GM12865 (cell line): ENCODE results near the gene NODAL.

Source experiments
- DNase-seq: peaks from one replicate; pipeline ENCODE4 v3.0.0; 2010; ENCODE audit warnings: low read depth
- H3K4me3 ChIP-seq: 2 replicates; pipeline ENCODE4 v1.5.1; 2011; ENCODE audit warnings: mild to moderate bottlenecking, low read depth, low read length, control low read depth
- CTCF ChIP-seq: IDR thresholded peaks from 2 replicates; pipeline ENCODE4 v1.5.1; 2011; ENCODE audit warnings: low read length, control low read depth, low read depth, inconsistent platforms; ENCODE audit not compliant: insufficient read depth; ENCODE audit errors: missing control alignments

Gene NODAL

GRCh38 chr10:70412356-70412755 lies 29.1 kb downstream of the NODAL start:
- no peak for TF ChIP-seq CTCF
- DNase-seq: no peak
- H3K4me3 ChIP-seq: no peak overlapping the region

- no peak for DNase-seq
- H3K4me3 ChIP-seq: no peak overlapping the region
- no peak for TF ChIP-seq CTCF
Observed at GRCh38 chr10:70410608-70411007, 30.9 kb downstream of the NODAL start.

GRCh38 chr10:70409772-70410171 lies 31.7 kb downstream of the NODAL start:
- no peak for TF ChIP-seq CTCF
- no peak for DNase-seq
- H3K4me3 ChIP-seq: no peak overlapping the region

GRCh38 chr10:70405037-70405824 lies 36.2 kb downstream of the NODAL start:
- peak; percentile 74 for DNase-seq
- peak overlapping the region; percentile 84 for H3K4me3 ChIP-seq
- no peak for TF ChIP-seq CTCF

GRCh38 chr10:70404787-70405036 lies 36.8 kb downstream of the NODAL start:
- no peak for TF ChIP-seq CTCF
- no peak for DNase-seq
- H3K4me3 ChIP-seq: peak overlapping the region; percentile 84

GRCh38 chr10:70404036-70404786 lies 37.3 kb downstream of the NODAL start, which contains the start of gene EIF4EBP2:
TSS of gene EIF4EBP2 (plus strand) at chr10:70404145. CDS start at chr10:70404402, 257 bp downstream.
- peak within 1 kb of the TSS; percentile 84 for H3K4me3 ChIP-seq
- TF ChIP-seq CTCF: no peak
- peak; percentile 97 for DNase-seq

- H3K4me3 ChIP-seq: peak overlapping the region; percentile 84
- DNase-seq: no peak
- TF ChIP-seq CTCF: no peak
Observed at GRCh38 chr10:70403483-70404035, 37.9 kb downstream of the NODAL start.
